ENCODE data around the gene TCN1.

- no peak for TF ChIP-seq CTCF (IDR thresholded peaks at IDR 0.05 in 4 of 5, conservative IDR thresholded peaks at IDR 0.05 in 1 of 5)
- TF ChIP-seq POLR2A (IDR thresholded peaks at IDR 0.05) = no peak
Observed at GRCh38 chr11:59842316-59842715, 24.0 kb downstream of the TCN1 start.
